Spleen (tissue), 11 donors: ENCODE data around the gene MREG. TPM values are rescaled to one million over a fixed set of nuclear protein-coding genes. Genes with fewer than 3 reads are reported as not detected.

Experiments used
- DNase-seq: peaks from one replicate; pipeline ENCODE4 v3.0.0-alpha.2; 2020
- H3K27ac ChIP-seq, 8 donors: fragments of 200-600 bp; sonication (generic) in 7 of 8; 1 replicate in 4 of 8; 2 replicates in 4 of 8; pipeline versions ENCODE4 v1.5.0 to v1.8.0; 2016 to 2021; ENCODE audit warnings: inconsistent platforms in 4 of 8, mild to moderate bottlenecking in 4 of 8, moderate library complexity in 1 of 8
- H3K27me3 ChIP-seq, 7 donors: fragments of 200-600 bp; sonication (generic) in 6 of 7; replicated peaks in 1 of 7; 1 replicate in 4 of 7; 2 replicates in 3 of 7; pipeline versions ENCODE4 v1.5.0 to v1.8.0; 2016 to 2021; ENCODE audit warnings: inconsistent platforms in 3 of 7, mild to moderate bottlenecking in 1 of 7
- H3K36me3 ChIP-seq, 6 donors: fragments of 200-600 bp; sonication (generic) in 5 of 6; 1 replicate in 4 of 6; 2 replicates in 2 of 6; pipeline versions ENCODE4 v1.5.0 to v1.8.0; 2016 to 2021; ENCODE audit warnings: inconsistent platforms in 2 of 6
- H3K4me1 ChIP-seq, 6 donors: fragments of 200-600 bp; sonication (generic) in 5 of 6; 1 replicate in 3 of 6; 2 replicates in 3 of 6; pipeline versions ENCODE4 v1.5.0 to v1.8.0; 2016 to 2021; ENCODE audit warnings: inconsistent platforms in 3 of 6
- H3K4me3 ChIP-seq, 8 donors: fragments of 200-600 bp; sonication (generic) in 7 of 8; 1 replicate in 4 of 8; 2 replicates in 4 of 8; pipeline versions ENCODE4 v1.5.0 to v1.8.0; 2016 to 2021; ENCODE audit warnings: inconsistent platforms in 4 of 8, mild to moderate bottlenecking in 4 of 8, moderate library complexity in 2 of 8
- H3K9me3 ChIP-seq, 8 donors: fragments of 200-600 bp; sonication (generic) in 7 of 8; 1 replicate in 4 of 8; 2 replicates in 4 of 8; pipeline versions ENCODE4 v1.5.0 to v1.8.0; 2016 to 2021; ENCODE audit warnings: inconsistent platforms in 4 of 8
- CTCF ChIP-seq, 11 experiments: fragments of 200-600 bp in 7 of 11; fragments of 450-650 bp in 4 of 11; sonication (generic) in 4 of 11; IDR thresholded peaks in 8 of 11; conservative IDR thresholded peaks in 3 of 11; 1 replicate in 7 of 11; 2 replicates in 4 of 11; pipeline versions ENCODE4 v1.4.0 to v1.8.0; 2016 to 2021; ENCODE audit warnings: antibody characterized with exemption in 11 of 11, inconsistent platforms in 4 of 11, mild to moderate bottlenecking in 1 of 11
- POLR2A ChIP-seq, 3 donors: fragments of 450-650 bp; IDR thresholded peaks; one replicate each; pipeline ENCODE4 v1.5.1; 2017; ENCODE audit warnings: antibody characterized with exemption in 3 of 3, mild to moderate bottlenecking in 1 of 3
- POLR2AphosphoS5 ChIP-seq, 3 donors: sonication (generic); formaldehyde crosslinking; IDR thresholded peaks; one replicate each; pipeline ENCODE4 v1.5.1; 2017; ENCODE audit warnings: antibody characterized with exemption in 3 of 3
- WGBS, 5 donors: extraction: QIAGEN DNeasy Blood & Tissue Kit in 3 of 5; methylation state at CpG; one replicate each; pipeline versions ENCODE4 v1.1.5 to v1.1.7; 2013 to 2018; 5-methylcytosine and 5-hydroxymethylcytosine counted together
- intact Hi-C: fragments of 100-400 bp; cut with DNase I; formaldehyde crosslinking; loops from one replicate; pipeline ENCODE4 v1.15.0; 2023; ENCODE audit warnings: low total_unique reads
- polyA plus RNA-seq, 3 donors: library from polyadenylated mRNA; stranded (reverse); fragments of 200-250 nt; gene quantifications; one replicate each; pipeline ENCODE4 v1.2.1, GENCODE V29; 2013
- total RNA-seq, 7 donors: library from RNA; depleted of rRNA in 3 of 7; stranded (reverse); fragments of >200 nt in 3 of 7; fragmentation: NEBNext Ultra II Directional in 4 of 7; extraction: Animal tissue kit (Norgen Biotek cat#: 25700) in 4 of 7; gene quantifications; one replicate each; pipeline versions ENCODE4 v1.1.0 to v1.2.1, GENCODE V29; 2016 to 2021
- donor health status: healthy with polysubstance abuse.
- donor health status: DM: no; HTN: no; CAD: no; lungs with moderate emphysema.
- donor health status: DM: no; HTN: no; CAD: no.
- donor health status: Bipolar disorder and iron deficiency.
- donor health status: healthy.
- donor health status: DM: no; HTN: no; CAD: no.
- donor health status: DM: yes; HTN: yes; CAD: no.

MREG gene
- total and polyA plus RNA-seq, 10 donors, result 4.5 to 8.3 (median 6.6) TPM

GRCh38 chr2:216017365-216017764 is 4.0 kb upstream of the MREG start:
- TF ChIP-seq CTCF (IDR thresholded peaks at IDR 0.05 in 8 of 11, conservative IDR thresholded peaks at IDR 0.05 in 3 of 11) (no peak), POLR2A (IDR thresholded peaks at IDR 0.05) (no peak), POLR2AphosphoS5 (IDR thresholded peaks at IDR 0.05) (no peak)
- no peak overlapping the region for H3K4me3 ChIP-seq
- intact Hi-C loops, result loop anchor here (10.0 kb wide), 1 partner anchor 63 kb away; no protein-coding TSS in a partner anchor
- peaks cover 0 to 9% (median 0%) of the 10 kb centered on the region in 6 donors for H3K36me3 ChIP-seq
- no peak for DNase-seq
- no peak overlapping the region for H3K27ac ChIP-seq
- WGBS, 5 donors, result 54 to 73% (median 62%) methylated on average over 4 of the region's 4 CpGs
- peaks cover 3 to 42% (median 23%) of the 10 kb centered on the region in 6 donors for H3K4me1 ChIP-seq
- no peaks in the 10 kb centered on the region for H3K9me3 ChIP-seq
- no peaks in the 10 kb centered on the region for H3K27me3 ChIP-seq

- Histone ChIP-seq H3K4me3 (no peak overlapping the region), H3K27me3 (no peaks in the 10 kb centered on the region), H3K27ac (peak overlapping the region in 4 of 8 donors; percentile 25 to 52 (median 30)), H3K36me3 (peaks cover 0 to 4% (median 0%) of the 10 kb centered on the region in 6 donors), H3K9me3 (no peaks in the 10 kb centered on the region), H3K4me1 (peaks cover 3 to 48% (median 28%) of the 10 kb centered on the region in 6 donors)
- DNase-seq, result no peak
- WGBS, 5 donors, result 22 to 44% (median 29%) methylated on average over 1 of the region's 1 CpG
- intact Hi-C loops, result loop anchor here (10.0 kb wide), 1 partner anchor 62 kb away; no protein-coding TSS in a partner anchor
- no peak for TF ChIP-seq POLR2AphosphoS5 (IDR thresholded peaks at IDR 0.05)
- no peak for TF ChIP-seq CTCF (IDR thresholded peaks at IDR 0.05 in 8 of 11, conservative IDR thresholded peaks at IDR 0.05 in 3 of 11)
- TF ChIP-seq POLR2A (IDR thresholded peaks at IDR 0.05), result no peak
These were observed 3.2 kb upstream of the MREG start for GRCh38 chr2:216016581-216016980.

GRCh38 chr2:216015722-216016464 is 2.5 kb upstream of the MREG start:
- Histone ChIP-seq H3K4me1 (peaks cover 3 to 48% (median 28%) of the 10 kb centered on the region in 6 donors), H3K4me3 (no peak overlapping the region), H3K36me3 (no peaks in the 10 kb centered on the region), H3K27ac (peak overlapping the region in 5 of 8 donors; percentile 25 to 52 (median 35)), H3K27me3 (no peaks in the 10 kb centered on the region), H3K9me3 (no peaks in the 10 kb centered on the region)
- DNase-seq, result no peak
- intact Hi-C loops, result loop anchor here (10.0 kb wide), 1 partner anchor 61 kb away; no protein-coding TSS in a partner anchor
- TF ChIP-seq POLR2A (IDR thresholded peaks at IDR 0.05) (no peak), CTCF (IDR thresholded peaks at IDR 0.05 in 8 of 11, conservative IDR thresholded peaks at IDR 0.05 in 3 of 11) (no peak), POLR2AphosphoS5 (IDR thresholded peaks at IDR 0.05) (no peak)
- WGBS, 5 donors, result 47 to 62% (median 51%) methylated on average over 5 of the region's 5 CpGs

- WGBS, 5 donors, result 87 to 92% (median 91%) methylated on average over 23 of the region's 23 CpGs
- intact Hi-C loops, result loop anchor here (10.0 kb wide), 1 partner anchor 60 kb away; no protein-coding TSS in a partner anchor
These were observed 1.6 kb upstream of the MREG start for GRCh38 chr2:216014986-216015385.

More at GRCh38 chr2:216014986-216015385, 1.6 kb upstream of the MREG start:
- H3K4me3 ChIP-seq, result no peak overlapping the region
- no peak overlapping the region for H3K27ac ChIP-seq
- no peak for TF ChIP-seq POLR2AphosphoS5 (IDR thresholded peaks at IDR 0.05)
- TF ChIP-seq CTCF (IDR thresholded peaks at IDR 0.05 in 8 of 11, conservative IDR thresholded peaks at IDR 0.05 in 3 of 11), result no peak
- TF ChIP-seq POLR2A (IDR thresholded peaks at IDR 0.05), result no peak
- no peaks in the 10 kb centered on the region for H3K27me3 ChIP-seq
- DNase-seq, result no peak
- H3K36me3 ChIP-seq, result no peaks in the 10 kb centered on the region
- H3K4me1 ChIP-seq, result peaks cover 3 to 48% (median 28%) of the 10 kb centered on the region in 6 donors
- no peaks in the 10 kb centered on the region for H3K9me3 ChIP-seq
